ENCODE results near the gene SARS1.
"Not testable (repeated sequence)": the region's sequence is repeated elsewhere in the genome, so short reads cannot be mapped to it uniquely, and the experiment has no call there.

SARS1 gene, protein sequence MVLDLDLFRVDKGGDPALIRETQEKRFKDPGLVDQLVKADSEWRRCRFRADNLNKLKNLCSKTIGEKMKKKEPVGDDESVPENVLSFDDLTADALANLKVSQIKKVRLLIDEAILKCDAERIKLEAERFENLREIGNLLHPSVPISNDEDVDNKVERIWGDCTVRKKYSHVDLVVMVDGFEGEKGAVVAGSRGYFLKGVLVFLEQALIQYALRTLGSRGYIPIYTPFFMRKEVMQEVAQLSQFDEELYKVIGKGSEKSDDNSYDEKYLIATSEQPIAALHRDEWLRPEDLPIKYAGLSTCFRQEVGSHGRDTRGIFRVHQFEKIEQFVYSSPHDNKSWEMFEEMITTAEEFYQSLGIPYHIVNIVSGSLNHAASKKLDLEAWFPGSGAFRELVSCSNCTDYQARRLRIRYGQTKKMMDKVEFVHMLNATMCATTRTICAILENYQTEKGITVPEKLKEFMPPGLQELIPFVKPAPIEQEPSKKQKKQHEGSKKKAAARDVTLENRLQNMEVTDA

DNA sequence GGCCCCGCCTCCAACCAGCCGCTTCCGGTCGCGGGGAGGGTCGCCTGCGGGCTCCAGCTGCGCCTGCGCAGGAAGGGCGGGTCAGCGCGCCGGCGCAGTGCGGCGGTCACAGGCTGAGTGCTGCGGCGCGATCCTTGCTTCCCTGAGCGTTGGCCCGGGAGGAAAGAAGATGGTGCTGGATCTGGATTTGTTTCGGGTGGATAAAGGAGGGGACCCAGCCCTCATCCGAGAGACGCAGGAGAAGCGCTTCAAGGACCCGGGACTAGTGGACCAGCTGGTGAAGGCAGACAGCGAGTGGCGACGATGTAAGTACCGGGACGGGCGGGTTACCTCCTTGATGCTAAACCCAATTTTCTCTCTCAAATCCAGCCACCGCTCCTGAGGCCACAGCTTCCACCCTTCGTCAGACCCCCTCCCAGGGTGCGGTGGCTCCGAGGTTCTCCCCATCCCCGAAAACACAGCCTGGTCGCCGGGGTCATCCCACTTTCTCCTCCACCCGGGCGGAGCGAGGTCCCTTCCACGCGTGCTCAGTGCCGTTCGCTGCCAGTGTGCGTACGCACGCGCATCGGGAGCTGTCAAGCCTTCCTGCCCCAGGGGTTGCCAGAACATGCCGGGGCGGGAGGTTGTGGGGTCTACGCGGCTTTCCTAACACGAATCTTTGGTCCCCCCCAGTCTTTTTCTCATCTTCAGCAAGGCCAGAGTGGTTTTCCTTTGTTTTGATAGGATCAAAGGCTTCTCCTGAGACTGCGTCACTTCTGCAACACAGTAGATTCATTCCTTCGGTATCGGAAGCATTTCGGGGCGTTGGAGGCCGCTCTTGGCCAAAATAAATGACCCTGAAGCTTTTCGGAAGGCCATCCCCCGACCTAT lies at the start of gene SARS1:
TSS of gene SARS1 (plus strand) at position 95 of the 870 bp plus-strand sequence. CDS start at position 170, 75 bp downstream.
- peak within 1 kb of the TSS; percentile 38 to 93 (median 84) for H3K27ac ChIP-seq
- H3K4me3 ChIP-seq, result peak within 1 kb of the TSS; percentile 86 to 95 (median 94)

DNA sequence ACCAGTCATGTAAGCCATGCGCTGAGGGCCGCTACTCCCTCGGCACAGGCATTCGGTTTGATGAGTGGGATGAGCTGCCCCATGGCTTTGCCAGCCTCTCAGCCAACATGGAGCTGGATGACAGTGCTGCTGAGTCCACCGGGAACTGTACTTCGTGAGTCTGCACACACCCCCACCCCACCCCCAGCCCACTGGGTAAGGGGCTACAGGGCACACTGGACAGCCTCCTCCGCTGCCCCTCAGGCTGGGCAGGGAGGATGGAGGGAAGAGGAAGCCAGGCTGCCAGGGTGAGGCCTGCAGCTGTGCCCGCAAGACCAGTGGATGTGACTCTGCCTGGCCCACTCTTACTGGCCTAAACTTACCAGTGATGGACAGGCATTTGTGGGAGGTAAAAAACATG lies 49.2 kb upstream of the SARS1 start:
- H3K4me3 ChIP-seq, result no peak overlapping the region
- H3K27ac ChIP-seq, result no peak overlapping the region

DNA sequence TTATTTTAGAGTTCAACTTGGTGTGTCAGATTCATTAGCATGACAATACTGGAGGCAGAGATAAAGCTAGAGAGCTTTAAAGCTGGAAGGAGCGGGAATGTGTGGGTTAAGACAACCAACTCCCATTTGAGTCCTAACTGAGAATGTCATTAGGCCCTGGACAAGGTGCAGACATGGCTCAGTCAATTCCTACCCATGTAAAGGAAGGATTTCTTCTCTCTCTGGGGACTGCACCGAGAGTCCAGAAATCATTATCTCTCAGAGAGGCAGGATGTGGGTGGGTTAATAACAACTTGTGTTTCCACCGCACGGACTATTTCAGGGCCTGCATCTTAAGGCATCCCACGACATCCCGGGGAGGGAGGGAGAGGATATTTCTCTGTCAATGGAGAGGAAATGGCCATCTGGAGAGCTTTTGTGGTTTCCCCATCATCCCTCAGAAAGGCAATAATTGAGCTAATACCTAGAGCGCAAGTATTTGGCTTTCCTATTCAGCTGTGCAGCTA lies 46.7 kb upstream of the SARS1 start:
- H3K27ac ChIP-seq, result no peak overlapping the region
- no peak overlapping the region for H3K4me3 ChIP-seq

DNA sequence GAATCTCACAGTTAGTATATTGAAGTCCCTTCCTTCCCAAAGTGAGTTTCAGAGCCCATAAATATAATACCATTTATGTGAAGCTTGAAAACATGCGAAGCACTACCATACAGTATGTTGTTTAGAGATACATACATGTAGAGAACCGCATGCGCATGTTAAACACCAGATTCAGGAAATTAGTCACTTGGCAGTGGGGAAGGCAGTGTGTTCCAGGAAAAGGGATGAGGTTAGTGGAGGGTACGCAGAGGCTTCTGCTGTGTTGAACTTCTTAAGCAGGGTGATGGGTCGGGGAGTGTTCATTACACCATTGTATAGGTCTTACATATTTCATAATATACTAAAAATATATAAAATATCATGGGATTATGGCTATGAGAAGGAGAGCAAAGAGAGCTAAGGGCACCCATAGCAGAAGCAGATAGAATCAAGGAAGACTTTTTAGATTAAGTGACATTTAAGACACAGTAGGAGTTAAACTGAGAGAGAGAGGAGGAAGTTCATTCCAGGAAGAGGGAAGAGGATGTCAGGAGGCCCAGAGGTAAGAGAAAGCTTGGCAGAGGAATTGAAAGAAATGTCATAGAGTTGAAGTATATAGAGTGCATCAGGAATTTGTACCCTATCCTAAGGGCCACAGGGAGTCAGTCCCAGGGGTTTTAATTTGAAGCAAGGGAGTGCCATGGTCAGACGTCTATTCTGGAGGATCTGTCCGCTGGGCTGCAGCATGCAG lies 43.5 kb upstream of the SARS1 start:
- no peak overlapping the region for H3K4me3 ChIP-seq
- H3K27ac ChIP-seq, result no peak overlapping the region

DNA sequence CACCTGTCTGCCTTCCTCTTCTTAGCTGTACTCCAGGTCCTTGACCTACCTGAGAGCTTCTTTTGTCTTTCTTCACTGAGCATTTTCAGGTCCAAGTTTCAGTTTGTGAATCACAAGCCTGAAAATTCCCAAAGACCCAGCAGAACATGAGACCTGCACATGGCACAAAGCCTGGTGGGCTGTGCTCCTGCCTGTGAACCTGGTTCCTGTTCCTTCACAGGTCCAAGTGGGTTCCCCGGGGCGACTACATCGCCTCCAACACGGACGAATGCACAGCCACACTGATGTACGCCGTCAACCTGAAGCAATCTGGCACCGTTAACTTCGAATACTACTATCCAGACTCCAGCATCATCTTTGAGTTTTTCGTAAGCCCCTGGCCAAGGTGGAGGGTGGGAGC lies 42.1 kb upstream of the SARS1 start:
- H3K27ac ChIP-seq, result no peak overlapping the region
- no peak overlapping the region for H3K4me3 ChIP-seq

DNA sequence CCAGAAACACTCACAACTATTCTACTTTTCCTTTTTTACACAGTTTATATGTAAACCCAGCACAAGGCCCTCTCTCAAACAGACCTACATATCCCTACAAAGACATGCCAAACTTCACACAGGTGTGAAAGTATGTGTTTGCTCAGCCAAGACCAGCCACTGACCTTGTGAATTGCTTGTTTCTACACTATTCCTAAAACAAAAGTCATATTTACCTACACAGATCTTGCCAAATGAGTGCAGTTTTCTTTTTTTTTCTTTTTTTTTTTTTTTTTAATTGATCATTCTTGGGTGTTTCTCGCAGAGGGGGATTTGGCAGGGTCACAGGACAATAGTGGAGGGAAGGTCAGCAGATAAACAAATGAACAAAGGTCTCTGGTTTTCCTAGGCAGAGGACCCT lies 37.4 kb upstream of the SARS1 start:
- not testable (repeated sequence) for H3K27ac ChIP-seq, H3K4me3 ChIP-seq

DNA sequence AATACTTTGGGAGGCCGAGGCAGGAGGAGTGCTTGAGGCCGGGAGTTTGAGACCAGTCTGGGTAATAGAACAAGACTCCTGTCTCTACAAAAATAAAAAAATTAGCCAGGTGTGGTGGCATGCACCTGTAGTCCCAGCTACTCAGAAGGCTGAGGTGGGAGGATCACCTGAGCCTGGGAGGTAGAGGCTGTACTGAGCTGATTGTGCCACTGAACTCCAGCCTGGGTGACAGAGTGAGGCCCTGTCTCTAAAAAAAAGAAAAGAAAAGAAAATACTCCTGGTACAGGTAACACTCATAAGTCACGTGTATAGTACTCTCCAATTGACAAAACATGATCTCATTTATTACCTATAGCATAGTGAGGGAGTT lies 33.0 kb upstream of the SARS1 start:
- not testable (repeated sequence) for H3K27ac ChIP-seq, H3K4me3 ChIP-seq

DNA sequence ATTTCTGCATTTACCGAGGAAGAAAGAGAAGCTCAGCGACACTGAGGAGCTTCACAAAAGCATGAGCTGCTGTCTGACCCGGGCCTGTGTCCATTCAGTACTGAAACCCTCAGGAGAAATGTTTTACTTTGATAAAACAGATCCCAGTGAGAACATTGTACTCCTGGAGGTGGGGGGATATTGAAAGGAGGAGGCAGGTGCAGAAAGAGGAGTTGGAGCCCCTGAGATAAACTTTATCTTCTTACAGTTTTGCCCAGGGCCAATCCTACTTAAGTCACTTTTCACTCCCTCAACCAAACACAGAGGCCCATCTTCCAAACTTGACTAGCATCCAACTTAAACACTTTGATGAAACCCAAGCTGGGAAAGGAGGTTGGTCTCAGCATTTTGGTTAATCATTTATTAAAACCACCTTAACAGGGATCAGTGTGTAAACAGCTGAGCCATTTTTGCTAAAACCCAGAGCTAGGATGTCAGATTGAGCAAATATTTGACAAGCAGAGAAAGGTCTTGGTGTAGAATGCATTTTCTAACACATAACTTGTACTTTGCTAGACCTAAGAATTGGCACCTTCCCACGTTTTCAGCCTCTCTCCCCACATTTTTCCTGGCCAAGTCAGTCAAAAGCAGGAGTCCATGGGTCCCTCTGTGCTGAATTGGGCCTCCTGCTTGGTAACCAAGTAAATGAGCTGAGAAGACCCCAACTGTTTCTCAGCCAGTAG lies 32.5 kb upstream of the SARS1 start:
- Histone ChIP-seq H3K4me3 (no peak overlapping the region), H3K27ac (no peak overlapping the region)

DNA sequence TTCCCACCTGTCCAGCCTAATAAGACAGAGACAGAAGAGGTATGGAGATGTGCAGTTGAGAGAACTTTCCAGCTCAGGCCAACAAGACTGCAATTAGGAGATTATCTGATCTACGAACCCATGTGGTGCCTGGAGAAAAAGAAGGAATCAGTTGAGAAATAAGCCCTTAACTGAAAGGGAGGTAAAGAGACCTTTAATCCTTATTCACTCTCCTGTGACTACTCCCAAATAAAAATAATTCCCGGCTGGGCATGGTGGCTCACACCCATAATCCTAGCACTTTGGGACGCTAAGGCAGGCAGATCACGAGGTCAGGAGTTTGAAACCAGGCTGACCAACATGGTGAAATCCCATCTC lies 31.9 kb upstream of the SARS1 start:
- H3K27ac ChIP-seq, result no peak overlapping the region

DNA sequence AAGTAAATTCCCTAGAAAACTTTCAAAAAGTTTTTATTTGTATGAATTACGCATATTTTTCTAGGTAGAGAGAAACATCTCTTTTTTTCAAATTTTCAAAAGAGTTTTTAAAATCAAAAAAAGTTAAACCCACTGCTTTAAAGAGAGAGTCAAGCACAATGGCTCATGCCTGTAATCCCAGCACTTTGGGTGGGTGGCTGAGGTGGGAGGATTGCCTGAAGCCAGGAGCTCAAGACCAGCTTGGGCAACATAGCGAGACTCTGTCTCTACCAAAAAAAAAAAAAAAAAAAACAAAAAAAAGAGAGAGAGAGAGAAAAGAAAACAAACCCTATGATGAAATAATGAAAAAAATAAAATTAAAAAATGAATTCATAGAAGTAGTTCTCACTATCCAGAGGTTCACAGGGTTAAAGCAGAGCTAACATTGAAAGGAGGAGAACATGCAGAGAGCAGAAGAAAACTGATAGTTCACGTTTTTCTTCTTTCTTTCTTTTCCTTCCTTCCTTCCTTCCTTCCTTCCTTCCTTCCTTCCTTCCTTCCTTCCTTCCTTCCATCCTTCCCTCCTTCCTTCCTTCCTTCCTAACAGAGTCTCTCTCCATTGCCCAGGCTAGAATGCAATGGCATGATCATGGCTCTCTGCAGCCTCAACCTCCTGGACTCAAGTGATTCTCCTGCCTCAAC lies 30.5 kb upstream of the SARS1 start:
- Histone ChIP-seq H3K4me3 (no peak overlapping the region), H3K27ac (no peak overlapping the region)

More for the DNA sequence above, 31.9 kb upstream of the SARS1 start:
- no peak overlapping the region for H3K4me3 ChIP-seq

DNA sequence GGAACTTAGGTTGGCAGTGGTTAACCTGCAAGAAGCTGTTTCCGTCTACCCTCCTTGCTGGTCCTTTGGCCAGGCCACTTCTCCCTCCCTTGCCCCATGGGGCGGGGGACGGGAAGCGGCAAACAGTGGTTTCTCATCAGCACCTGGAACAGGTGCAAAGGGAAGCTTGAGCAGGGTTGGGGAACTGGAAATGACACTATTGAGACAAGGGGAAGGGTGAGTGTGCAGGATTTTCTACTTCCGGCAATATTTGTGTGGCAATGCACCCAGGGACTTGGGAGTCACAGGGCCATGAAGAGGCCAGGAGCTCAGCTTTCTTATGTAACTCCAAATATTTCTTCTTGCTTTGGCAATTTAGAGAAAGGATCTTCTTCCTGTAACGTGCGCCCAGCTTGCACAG lies 29.0 kb upstream of the SARS1 start:
- H3K4me3 ChIP-seq, result no peak overlapping the region
- H3K27ac ChIP-seq, result no peak overlapping the region

DNA sequence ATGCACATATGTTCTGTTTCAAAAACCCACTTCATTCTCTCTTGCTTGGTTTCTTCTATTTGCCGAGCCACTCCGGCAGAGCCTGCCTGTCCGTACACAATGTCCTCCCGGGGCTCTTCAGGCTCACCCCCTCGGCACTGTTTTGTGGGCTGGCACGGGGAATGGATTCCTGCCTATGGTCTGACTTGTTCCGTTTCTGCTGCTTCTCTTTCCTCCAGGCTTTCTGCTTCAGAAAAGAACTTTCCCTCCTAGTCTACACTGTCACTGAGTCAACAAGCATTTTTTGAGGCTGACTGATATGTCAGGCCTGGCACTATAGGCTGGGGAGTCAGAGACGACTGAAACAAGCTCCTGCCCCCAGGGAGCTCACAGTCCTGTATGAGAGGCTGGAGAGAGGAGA lies 28.4 kb upstream of the SARS1 start:
- Histone ChIP-seq H3K4me3 (no peak overlapping the region), H3K27ac (peak overlapping the region in 3 of 21 experiments; percentile 8 to 42 (median 33))

DNA sequence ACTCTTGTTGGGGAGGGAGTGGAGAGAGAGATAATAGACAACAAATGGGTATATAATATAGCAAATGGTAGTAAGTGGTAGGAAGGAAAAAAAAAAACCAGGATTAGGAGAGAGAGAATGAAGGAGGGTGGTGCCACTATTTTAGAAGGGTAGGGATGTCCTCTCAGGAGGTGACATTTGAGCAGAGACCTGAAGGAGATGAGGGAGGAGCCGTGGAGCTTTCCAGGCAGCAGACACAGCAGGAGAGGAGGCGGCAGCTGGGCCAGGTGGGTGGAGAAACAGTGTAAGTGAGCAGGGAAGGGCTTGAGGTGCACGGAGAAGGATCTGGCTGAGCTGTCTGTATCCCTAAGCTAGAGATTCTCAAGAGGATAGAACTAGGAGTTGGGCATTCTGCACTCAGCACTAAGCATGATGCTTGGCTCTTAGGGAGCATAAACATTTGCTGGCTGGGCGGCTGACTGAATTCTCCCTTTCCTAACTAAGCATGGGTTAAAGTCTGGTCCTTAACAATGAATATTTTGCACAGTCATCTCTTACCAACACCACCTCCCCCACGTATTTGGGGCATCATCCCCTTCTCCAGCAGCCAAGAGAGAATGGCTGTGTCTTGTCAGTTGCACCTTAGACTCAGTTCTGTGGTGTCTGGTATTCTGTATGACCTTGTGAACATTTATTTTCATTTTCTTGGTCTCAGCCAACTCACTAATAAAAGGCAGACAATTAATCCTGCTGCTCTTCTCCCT lies 27.6 kb upstream of the SARS1 start:
- Histone ChIP-seq H3K4me3 (no peak overlapping the region), H3K27ac (peak overlapping the region in 5 of 21 experiments; percentile 1 to 42 (median 8))

DNA sequence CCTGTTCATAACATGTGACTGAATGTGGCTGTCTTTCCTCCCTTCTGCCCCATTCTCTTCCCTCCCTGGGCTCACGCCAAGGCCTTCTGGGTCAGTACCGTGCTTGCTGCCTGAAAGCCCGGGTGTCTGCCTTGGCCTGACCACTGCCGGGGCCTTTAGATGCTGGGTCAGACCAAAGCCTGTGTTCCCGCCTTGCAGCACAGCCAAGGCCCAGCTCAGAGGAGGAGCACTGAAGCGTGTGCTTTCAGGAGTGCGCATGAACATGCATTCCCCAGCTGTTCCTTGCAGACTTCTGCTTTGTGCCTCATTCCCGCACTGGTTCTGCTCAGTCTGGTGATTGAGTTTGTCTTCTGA lies 27.0 kb upstream of the SARS1 start:
- no peak overlapping the region for H3K4me3 ChIP-seq
- H3K27ac ChIP-seq, result peak overlapping the region in 3 of 21 experiments; percentile 1 to 9 (median 4)

DNA sequence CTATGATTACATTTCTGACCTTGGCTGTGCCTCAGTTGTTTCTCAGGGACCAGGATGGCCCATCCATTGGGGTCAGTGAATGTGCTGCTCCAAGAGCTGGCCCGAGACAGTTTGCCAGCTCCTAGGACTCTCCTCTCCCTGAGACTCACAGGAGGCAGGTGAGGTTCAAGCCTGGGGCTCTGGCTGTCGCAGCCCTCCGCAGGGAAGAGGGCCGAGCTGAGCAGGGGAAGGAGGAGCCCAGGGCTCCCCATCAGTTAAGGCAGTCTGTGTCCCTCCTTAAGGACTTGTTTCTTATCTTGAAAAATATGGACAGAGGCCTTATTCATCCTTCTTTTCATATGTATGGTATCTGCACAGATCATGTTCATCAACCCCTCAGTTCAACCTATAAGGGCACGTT lies 26.6 kb upstream of the SARS1 start:
- peak overlapping the region in 2 of 21 experiments; percentile 1 to 4 for H3K27ac ChIP-seq
- no peak overlapping the region for H3K4me3 ChIP-seq

DNA sequence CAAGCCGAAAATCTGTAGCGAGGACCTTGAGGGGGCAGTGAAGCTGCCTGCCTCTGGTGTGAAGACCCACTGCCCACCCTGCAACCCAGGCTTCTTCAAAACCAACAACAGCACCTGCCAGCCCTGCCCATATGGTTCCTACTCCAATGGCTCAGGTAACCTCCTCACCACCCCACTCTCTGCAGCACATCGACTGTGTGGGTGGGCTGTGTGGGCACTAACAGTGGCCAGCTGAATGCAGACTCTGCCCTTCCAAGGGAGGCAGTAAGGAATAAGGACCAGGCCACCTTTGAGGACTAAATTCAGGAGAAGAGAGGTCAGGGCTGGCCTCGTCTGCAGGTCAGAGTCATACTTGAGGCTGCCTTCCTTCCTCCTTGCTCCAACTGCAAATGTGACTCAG lies 25.5 kb upstream of the SARS1 start:
- Histone ChIP-seq H3K27ac (no peak overlapping the region), H3K4me3 (no peak overlapping the region)

DNA sequence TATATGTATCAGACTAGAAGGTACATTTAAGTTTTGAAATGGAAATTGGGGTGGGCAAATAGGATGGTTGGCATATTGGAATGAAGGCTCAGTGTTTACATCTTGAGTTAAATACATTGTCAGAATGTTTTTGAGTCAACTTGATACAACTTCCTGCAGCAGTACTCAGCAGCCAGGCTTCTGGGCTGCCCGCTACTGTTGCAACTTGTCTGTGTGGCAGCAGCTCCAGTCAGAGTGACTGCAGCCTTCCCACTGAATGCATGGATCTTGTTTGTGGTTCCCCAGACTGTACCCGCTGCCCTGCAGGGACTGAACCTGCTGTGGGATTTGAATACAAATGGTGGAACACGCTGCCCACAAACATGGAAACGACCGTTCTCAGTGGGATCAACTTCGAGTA lies 24.9 kb upstream of the SARS1 start:
- no peak overlapping the region for H3K27ac ChIP-seq
- no peak overlapping the region for H3K4me3 ChIP-seq

DNA sequence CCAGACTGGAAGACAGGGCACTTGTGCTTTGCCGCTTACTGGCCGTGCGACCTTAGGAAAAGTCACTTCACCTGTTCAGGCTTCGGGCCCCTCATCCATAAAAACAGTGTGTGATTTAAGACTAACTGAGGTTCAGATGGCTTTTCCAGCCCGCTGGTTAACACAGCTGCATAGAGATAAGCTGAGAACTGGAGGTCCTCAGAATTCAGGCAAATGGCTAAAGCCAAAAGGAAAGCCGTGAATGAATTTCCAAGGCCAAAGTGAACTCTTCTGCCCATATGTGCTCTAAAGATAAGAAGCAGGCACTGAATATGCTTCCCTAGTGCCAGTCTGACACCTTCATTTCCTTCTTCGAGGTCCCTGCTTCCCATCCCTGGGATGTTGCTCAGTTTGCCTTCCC lies 23.5 kb upstream of the SARS1 start:
- H3K4me3 ChIP-seq, result no peak overlapping the region
- H3K27ac ChIP-seq, result no peak overlapping the region
